GM21786 (cell line): ENCODE data around the gene CCDC186.
"Not testable (repeated sequence)": the region's sequence is repeated elsewhere in the genome, so short reads cannot be mapped to it uniquely, and the experiment has no call there.

ENCODE experiments used
- ATAC-seq: cut with Tn5 transposase; IDR thresholded peaks from one replicate; pipeline ENCODE4 v1.9.1; 2021; ENCODE audit not compliant: unreplicated experiment

Gene CCDC186

GRCh38 chr10:114174695-114175188 is 739 bp upstream of the CCDC186 start:
- ATAC-seq = no peak

GRCh38 chr10:114173603-114173920 is 441 bp downstream of the CCDC186 start:
- peak; percentile 5 for ATAC-seq

- ATAC-seq = no peak
These were observed 1.0 kb downstream of the CCDC186 start for GRCh38 chr10:114172776-114173602.

- ATAC-seq = no peak
These were observed 1.8 kb downstream of the CCDC186 start for GRCh38 chr10:114172216-114172615.

- no peak for ATAC-seq
These were observed 5.5 kb downstream of the CCDC186 start for GRCh38 chr10:114168450-114169009.

- no peak for ATAC-seq
These were observed 6.0 kb downstream of the CCDC186 start for GRCh38 chr10:114167985-114168384.

GRCh38 chr10:114166494-114166893 is 7.5 kb downstream of the CCDC186 start:
- ATAC-seq = no peak

GRCh38 chr10:114166043-114166442 is 8.0 kb downstream of the CCDC186 start:
- ATAC-seq = no peak

GRCh38 chr10:114163062-114163461 is 10.9 kb downstream of the CCDC186 start:
- no peak for ATAC-seq

- no peak for ATAC-seq
These were observed 16.1 kb downstream of the CCDC186 start for GRCh38 chr10:114157912-114158311.

GRCh38 chr10:114151892-114152291 is 22.1 kb downstream of the CCDC186 start:
- ATAC-seq = no peak

GRCh38 chr10:114151486-114151885 is 22.5 kb downstream of the CCDC186 start:
- no peak for ATAC-seq

- not testable (repeated sequence) for ATAC-seq
These were observed 24.5 kb downstream of the CCDC186 start for GRCh38 chr10:114149476-114149875.

GRCh38 chr10:114143160-114143559 is 30.8 kb downstream of the CCDC186 start:
- no peak for ATAC-seq

- ATAC-seq = no peak
These were observed 32.0 kb downstream of the CCDC186 start for GRCh38 chr10:114142018-114142417.

GRCh38 chr10:114140827-114141226 is 33.2 kb downstream of the CCDC186 start:
- ATAC-seq = not testable (repeated sequence)

- ATAC-seq = no peak
These were observed 34.0 kb downstream of the CCDC186 start for GRCh38 chr10:114140036-114140435.

GRCh38 chr10:114138581-114138980 is 35.4 kb downstream of the CCDC186 start:
- ATAC-seq = no peak

- ATAC-seq = no peak
These were observed 38.5 kb downstream of the CCDC186 start for GRCh38 chr10:114135476-114135875.

GRCh38 chr10:114131094-114131493 is 42.9 kb downstream of the CCDC186 start:
- ATAC-seq = peak; percentile 79

- no peak for ATAC-seq
These were observed 53.0 kb downstream of the CCDC186 start for GRCh38 chr10:114121031-114121430.

GRCh38 chr10:114118514-114118913 is 55.5 kb downstream of the CCDC186 start:
- no peak for ATAC-seq

GRCh38 chr10:114117728-114118127 is 56.3 kb downstream of the CCDC186 start:
- ATAC-seq = no peak
